HG02840 (cell line): Measurements from ENCODE around the gene ATAT1.
A peak's percentile ranks its signal among the peaks of the same experiment; 100 is the strongest.

Source experiments
- ATAC-seq: cut with Tn5 transposase; IDR thresholded peaks from one replicate; pipeline ENCODE4 v1.9.1; 2021; ENCODE audit warnings: mild to moderate bottlenecking, moderate library complexity, moderate number of reproducible peaks; ENCODE audit not compliant: unreplicated experiment, low FRiP score

Gene ATAT1

GRCh38 chr6:30682143-30683117 is 55.8 kb downstream of the ATAT1 start:
- ATAC-seq, result peak; percentile 31

DNA sequence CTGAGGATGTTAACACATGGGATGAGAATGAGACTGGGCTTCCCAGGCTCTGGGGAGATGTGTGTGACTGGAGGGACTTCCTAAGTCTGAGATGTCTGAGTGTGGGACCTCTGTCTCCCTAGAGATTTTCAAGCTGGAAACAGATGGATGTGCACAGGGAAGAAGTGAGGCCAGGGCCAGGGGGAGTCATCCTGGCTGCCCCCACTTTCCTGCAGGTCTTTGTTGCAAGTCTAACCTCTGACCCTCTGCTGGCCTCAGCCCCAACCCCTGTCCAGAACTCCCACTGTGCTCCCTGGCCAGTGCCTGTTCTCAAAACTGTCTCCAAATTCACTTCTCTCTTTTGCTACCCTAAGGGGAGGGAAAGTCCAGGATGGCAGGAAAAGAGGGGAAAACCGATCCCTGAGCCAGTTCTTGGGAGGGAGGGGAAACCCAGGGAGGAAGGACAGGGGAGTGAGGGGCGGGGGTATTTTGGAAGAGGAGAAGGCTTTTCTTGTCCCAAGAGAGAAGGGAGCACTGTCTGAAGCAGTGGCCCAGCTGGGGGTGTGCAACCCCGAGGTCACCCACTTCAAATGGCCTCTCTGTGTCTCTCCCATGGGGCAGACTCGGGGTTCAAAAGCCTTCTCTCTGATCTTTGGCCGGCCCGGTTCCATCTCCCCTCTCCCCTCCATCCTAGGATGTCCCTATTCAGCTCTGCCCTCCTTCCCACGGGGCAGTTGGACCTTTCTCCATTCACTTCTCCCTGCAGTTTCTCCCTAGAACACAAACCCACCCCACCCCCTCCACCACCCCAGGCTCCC is 56.7 kb downstream of the ATAT1 start:
- ATAC-seq, result no peak

GRCh38 chr6:30683980-30684338 is 57.3 kb downstream of the ATAT1 start:
- no peak for ATAC-seq

GRCh38 chr6:30684386-30685156 is 57.9 kb downstream of the ATAT1 start:
- ATAC-seq, result no peak

- ATAC-seq, result no peak
Observed at GRCh38 chr6:30685157-30686008, 58.7 kb downstream of the ATAT1 start.

DNA sequence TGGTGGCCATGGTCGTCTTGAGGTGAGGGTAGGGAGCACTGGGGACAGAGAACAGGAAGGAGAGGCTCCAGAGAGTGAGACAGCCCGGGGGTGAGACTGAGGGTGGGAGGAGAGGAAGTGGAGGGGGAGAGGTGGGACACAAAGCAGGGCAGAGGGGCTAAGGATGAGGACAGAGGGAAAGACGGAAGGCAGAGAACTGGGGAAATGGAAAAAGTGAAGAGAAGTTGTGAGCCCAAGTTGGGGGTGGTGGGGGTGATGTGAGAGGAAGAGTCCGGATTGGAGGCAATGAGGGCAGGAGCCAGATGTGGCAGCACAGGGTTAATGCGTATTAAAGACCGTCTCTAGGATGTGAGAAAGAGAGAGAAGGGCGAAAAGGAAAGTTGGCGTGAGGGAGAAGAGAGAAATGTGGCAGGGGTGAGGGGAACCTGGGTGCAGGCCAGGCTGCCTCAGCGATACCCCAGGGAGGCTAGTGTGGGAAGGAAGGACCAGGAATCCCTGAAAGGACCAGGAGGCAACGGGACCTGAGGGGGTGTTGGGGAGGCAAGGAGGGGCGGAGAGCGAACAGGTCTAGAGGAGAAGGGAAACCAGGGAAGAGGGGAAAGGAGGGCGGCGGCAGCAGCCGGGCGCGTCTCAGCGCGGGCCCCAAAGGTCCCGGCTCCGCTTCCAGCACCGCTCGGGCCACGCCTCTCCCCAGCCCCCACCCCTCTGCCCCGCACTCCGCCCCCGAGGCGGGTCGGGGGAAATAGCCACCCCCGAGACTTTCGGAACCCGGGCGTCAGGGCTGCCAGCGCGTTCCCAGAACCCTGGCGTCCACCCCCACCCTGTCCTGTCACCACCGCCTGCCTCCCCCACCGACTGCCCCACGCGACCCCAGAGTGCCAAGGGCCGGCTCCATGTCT is 59.6 kb downstream of the ATAT1 start, which contains the start of gene PPP1R18:
TSS of gene PPP1R18 (minus strand) at position 637 of the 899 bp plus-strand sequence. CDS start at position 10, 627 bp downstream.
- ATAC-seq, result peak; percentile 4

GRCh38 chr6:30686908-30687658 is 60.4 kb downstream of the ATAT1 start:
- ATAC-seq, result peak; percentile 42

DNA sequence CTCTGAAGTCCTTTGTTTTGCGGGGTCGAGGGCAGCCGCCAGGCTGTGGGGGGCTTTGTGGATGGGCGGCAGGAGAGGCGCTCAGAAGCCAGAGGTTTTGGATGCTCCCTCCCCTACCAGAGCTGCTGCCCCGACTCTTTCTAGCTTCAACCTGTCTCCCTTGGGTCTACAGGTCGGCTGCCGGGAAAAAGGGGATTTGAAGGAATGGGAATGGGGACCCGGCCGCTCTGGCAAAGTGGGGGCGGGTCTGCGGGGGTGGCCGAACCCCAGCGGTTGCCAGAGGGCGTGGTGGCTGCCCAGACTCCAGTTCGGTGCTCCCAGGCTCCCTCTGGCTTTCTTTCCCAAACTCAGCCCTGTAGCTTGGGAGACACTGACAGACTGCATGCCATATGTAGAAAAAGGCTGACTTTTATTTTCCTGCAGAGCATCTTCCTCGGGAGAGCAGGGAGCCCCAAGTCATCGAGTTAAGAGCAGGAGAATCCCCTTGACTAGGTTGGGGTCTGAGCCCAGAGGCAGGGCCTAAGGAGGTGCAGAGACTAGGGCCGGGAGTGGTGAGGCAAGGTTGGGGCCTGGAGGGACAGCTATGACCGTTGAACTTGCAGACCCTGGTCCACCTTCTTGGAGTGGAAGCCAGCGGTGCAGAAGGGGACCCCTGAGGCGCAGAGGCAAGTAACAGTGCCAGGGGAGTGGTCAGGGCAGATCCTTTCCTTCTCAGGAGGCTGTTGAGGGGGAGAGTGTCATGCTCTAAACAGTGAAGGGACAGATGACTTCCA is 61.2 kb downstream of the ATAT1 start:
- no peak for ATAC-seq

DNA sequence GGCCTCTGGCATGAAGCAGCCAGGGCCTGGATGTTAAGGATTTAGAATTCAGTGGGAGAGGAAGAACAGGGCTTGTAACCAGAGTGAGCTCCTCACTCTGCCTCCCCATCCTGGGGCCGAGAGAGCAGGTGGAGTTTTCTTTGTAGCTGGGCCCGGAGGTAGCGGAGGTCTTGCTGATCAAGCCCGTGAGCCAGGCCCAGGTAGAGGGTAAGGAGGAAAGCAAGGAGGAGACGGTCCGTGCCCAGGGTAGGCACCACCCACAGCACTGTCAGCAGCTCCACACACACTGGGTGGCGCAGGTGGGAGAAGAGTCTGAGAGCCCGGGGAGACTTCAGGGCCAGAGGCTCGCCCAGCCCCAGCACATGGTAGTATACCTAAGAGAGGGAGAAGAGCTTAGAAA is 61.9 kb downstream of the ATAT1 start:
- ATAC-seq, result no peak

- ATAC-seq, result no peak
Observed at GRCh38 chr6:30689022-30689865, 62.6 kb downstream of the ATAT1 start.

DNA sequence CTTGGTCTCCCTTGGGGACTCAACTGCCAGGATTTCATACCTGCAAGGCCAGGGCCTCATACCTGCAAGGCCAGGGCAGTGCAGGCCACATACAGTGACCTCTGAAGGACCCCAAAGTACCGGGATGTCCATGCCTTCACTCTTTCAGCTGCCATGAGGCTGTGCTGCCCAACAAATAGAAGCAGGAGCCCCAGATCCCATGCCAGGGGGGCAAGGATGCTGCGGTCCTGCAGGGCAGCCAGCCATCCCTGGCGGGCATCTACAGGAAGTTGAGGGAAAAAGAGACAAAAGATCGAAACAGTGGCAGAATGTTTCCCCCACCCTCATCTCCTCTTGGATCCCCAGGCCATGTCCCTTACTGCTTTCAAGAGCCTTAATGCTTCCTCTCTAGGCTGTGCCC is 63.3 kb downstream of the ATAT1 start:
- no peak for ATAC-seq

GRCh38 chr6:30690403-30691207 is 63.9 kb downstream of the ATAT1 start, which contains the start of gene NRM:
TSS of gene NRM (minus strand) at chr6:30690984. CDS start at chr6:30690974, 10 bp downstream.
- no peak for ATAC-seq

DNA sequence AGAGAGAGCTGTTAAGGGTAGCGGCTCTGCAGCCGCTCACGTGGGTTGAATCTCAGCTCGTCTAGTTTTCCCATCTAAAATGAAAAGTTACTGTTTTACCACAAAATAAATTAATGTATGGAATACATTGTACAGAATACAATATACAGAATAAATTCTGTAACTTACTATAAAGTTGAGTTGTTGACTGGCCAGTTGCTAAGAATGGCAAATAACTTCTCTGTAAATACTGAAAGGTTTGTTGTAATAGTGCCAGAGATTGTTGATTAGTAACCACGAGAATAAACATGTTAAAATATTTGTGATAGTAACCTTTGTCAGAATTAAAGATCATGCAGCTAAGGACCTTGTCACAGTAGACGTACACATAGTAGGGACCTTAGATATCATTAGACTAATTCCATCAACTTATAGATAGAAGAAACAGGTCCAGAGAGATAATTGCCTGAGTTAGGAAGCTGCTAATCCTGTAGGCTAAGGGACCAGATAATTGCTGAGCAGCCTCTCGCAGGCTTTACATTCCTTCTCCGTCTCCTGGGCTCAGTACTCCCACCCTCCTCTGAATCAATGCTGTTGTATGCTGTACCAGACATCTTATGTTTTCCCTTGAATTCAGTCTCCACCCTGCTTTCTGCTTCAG is 64.7 kb downstream of the ATAT1 start:
- no peak for ATAC-seq
